ENCODE results near the gene CLASP1. TPM values are rescaled to one million over a fixed set of nuclear protein-coding genes. Genes with fewer than 3 reads are reported as not detected.

Gene CLASP1
- total and polyA plus RNA-seq, 7 donors = 2.4 to 117 (median 53.9) TPM

GRCh38 chr2:121459291-121459690 is 190.0 kb downstream of the CLASP1 start:
- H3K4me3 ChIP-seq = no peak overlapping the region
- no peak overlapping the region for H3K27ac ChIP-seq
- no peaks in the 10 kb centered on the region for H3K27me3 ChIP-seq
- no peaks in the 10 kb centered on the region for H3K4me1 ChIP-seq
- 89 to 91% methylated on average over 3 of the region's 3 CpGs for WGBS, 2 donors
- peaks cover 0 to 77% (median 15%) of the 10 kb centered on the region in 4 donors for H3K36me3 ChIP-seq
- H3K9me3 ChIP-seq = no peaks in the 10 kb centered on the region
- DNase-seq = no peak
- intact Hi-C loops (cut with DNase I) = no loop called here
- TF ChIP-seq POLR2AphosphoS5 (IDR thresholded peaks at IDR 0.05) = no peak
- no peak for TF ChIP-seq EP300 (IDR thresholded peaks at IDR 0.05)
- no peak for TF ChIP-seq POLR2A (IDR thresholded peaks at IDR 0.05)
- no peak for TF ChIP-seq CTCF (IDR thresholded peaks at IDR 0.05)

GRCh38 chr2:121456325-121456724 is 192.9 kb downstream of the CLASP1 start:
- H3K4me1 ChIP-seq = no peaks in the 10 kb centered on the region
- peaks cover 0 to 79% (median 14%) of the 10 kb centered on the region in 4 donors for H3K36me3 ChIP-seq
- H3K27ac ChIP-seq = no peak overlapping the region
- DNase-seq = no peak
- WGBS, 2 donors = 89 to 90% methylated on average over 3 of the region's 3 CpGs
- H3K9me3 ChIP-seq = no peaks in the 10 kb centered on the region
- TF ChIP-seq EP300 (IDR thresholded peaks at IDR 0.05) (no peak), CTCF (IDR thresholded peaks at IDR 0.05) (no peak), POLR2A (IDR thresholded peaks at IDR 0.05) (no peak), POLR2AphosphoS5 (IDR thresholded peaks at IDR 0.05) (no peak)
- intact Hi-C loops (cut with DNase I) = no loop called here
- no peaks in the 10 kb centered on the region for H3K27me3 ChIP-seq
- no peak overlapping the region for H3K4me3 ChIP-seq

- Histone ChIP-seq H3K9me3 (no peaks in the 10 kb centered on the region), H3K27ac (no peak overlapping the region), H3K27me3 (no peaks in the 10 kb centered on the region), H3K4me1 (no peaks in the 10 kb centered on the region), H3K4me3 (no peak overlapping the region), H3K36me3 (peaks cover 0 to 79% (median 20%) of the 10 kb centered on the region in 4 donors)
- 94 to 95% methylated on average over 5 of the region's 5 CpGs for WGBS, 2 donors
- TF ChIP-seq POLR2A (IDR thresholded peaks at IDR 0.05) (no peak), CTCF (IDR thresholded peaks at IDR 0.05) (no peak), POLR2AphosphoS5 (IDR thresholded peaks at IDR 0.05) (no peak)
- intact Hi-C loops (cut with DNase I) = no loop called here
- no peak for DNase-seq
These were observed 193.8 kb downstream of the CLASP1 start for GRCh38 chr2:121455446-121455845.

- Histone ChIP-seq H3K27me3 (no peaks in the 10 kb centered on the region), H3K4me3 (no peak overlapping the region), H3K9me3 (no peaks in the 10 kb centered on the region), H3K4me1 (no peaks in the 10 kb centered on the region), H3K36me3 (peaks cover 0 to 79% (median 24%) of the 10 kb centered on the region in 4 donors), H3K27ac (no peak overlapping the region)
- intact Hi-C loops (cut with DNase I) = no loop called here
- TF ChIP-seq CTCF (IDR thresholded peaks at IDR 0.05) (no peak), EP300 (IDR thresholded peaks at IDR 0.05) (no peak), POLR2A (IDR thresholded peaks at IDR 0.05) (no peak), POLR2AphosphoS5 (IDR thresholded peaks at IDR 0.05) (no peak)
- DNase-seq = no peak
- 97 to 98% methylated on average over 7 of the region's 7 CpGs for WGBS, 2 donors
These were observed 194.6 kb downstream of the CLASP1 start for GRCh38 chr2:121454549-121455090.

DNA sequence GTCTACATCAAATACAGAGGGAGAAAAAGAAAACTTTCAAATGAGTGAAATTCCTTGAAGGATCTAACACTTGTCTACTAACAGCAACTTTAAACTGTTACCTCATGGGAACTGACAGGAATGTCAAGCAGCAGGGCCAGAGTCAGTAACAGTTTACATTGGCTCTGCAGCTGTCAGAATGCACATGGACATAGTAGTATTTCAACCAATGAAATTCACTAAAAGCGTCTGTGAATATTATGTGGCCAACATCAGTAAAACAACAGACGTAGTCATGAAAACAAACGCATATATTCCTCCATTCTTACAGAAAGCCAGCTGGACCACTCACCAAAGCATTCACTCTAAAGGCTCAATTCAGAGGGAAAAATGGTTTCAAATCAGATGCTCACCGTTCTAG is 197.9 kb downstream of the CLASP1 start:
- WGBS, 2 donors = 85 to 87% methylated on average over 4 of the region's 4 CpGs
- intact Hi-C loops (cut with DNase I) = no loop called here
- DNase-seq = no peak
- no peaks in the 10 kb centered on the region for H3K9me3 ChIP-seq
- H3K4me1 ChIP-seq = no peaks in the 10 kb centered on the region
- no peak for TF ChIP-seq CTCF (IDR thresholded peaks at IDR 0.05)
- TF ChIP-seq EP300 (IDR thresholded peaks at IDR 0.05) = no peak
- TF ChIP-seq POLR2AphosphoS5 (IDR thresholded peaks at IDR 0.05) = no peak
- no peak for TF ChIP-seq POLR2A (IDR thresholded peaks at IDR 0.05)
- no peak overlapping the region for H3K27ac ChIP-seq
- no peaks in the 10 kb centered on the region for H3K27me3 ChIP-seq
- no peak overlapping the region for H3K4me3 ChIP-seq
- peaks cover 9 to 87% (median 44%) of the 10 kb centered on the region in 4 donors for H3K36me3 ChIP-seq

Data from sigmoid colon (tissue), 7 donors.